Stimulated activated CD8-positive, alpha-beta memory T cell treated with anti-CD3 and anti-CD28 coated beads, Interleukin-15, amount 100 ng/mL, for 48 hours (primary cell): Measurements from ENCODE around the gene SMAD9.

Source experiments
- DNase-seq, 2 donors: peaks; one replicate each; pipeline ENCODE4 v3.0.0-alpha.2; 2020; ENCODE audit warnings: low read depth in 2 of 2

The SMAD9 gene

DNA sequence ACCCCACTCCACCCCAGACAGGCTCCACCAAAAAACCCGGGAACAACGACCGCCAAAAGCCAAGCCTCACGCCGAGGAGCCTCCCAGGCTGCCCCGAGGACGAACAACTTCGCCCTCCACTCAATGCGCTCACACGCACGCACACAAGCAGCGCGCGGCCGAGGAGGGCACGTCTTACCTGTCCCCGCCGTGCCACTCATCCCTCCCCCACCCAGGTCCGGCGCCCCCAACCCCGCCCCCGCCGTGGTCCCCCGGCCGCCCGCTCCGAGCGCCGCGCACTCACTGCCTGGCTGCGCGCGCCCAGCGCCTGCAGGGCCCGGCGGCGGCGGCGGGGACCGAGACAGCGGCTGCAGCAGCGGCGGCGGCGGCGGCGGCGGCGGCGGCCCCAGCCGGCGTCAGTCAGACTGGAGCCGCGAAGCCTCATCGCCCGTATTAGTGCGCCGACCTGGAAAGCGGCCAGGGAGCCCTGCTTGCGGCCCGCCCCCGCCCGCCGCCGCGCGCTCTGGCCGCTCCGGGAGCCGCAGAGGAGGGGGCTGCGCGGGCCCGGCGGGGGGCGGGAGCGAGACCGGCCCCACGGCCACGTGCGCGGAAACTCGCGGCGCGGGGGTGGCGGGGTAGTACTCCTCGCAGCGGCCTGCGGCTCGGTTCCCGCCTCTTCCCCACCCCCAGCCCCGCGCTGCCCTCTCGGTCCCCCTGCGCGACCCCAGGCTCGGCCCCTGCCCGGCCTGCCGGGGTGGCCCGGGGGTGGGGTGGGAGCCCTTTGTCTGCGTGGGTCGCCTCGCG is at the start of gene SMAD9:
Gene SMAD9, minus strand, starts transcription at position 406 of the 783 bp plus-strand sequence. CDS start 40,549 bp downstream, outside the sequence.
- no peak for DNase-seq

DNA sequence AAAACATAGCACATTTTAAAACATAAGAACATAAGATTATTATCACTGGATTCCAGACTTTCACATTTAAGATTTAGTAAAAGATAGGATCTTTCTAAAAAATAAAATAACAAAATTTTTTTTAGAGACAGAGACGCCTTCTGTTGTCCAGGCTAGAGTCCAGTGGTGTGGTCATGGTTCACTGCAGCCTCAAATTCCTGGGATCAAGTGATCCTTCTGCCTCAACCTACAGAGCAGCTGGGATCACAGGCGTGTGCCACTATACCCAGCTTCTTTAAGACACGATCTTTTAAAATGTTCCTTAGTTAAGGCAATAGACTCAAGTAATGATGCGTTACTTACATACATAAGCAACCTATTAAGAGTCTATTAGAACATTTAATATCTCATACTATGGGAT is 46.4 kb upstream of the SMAD9 start:
- no peak for DNase-seq

DNA sequence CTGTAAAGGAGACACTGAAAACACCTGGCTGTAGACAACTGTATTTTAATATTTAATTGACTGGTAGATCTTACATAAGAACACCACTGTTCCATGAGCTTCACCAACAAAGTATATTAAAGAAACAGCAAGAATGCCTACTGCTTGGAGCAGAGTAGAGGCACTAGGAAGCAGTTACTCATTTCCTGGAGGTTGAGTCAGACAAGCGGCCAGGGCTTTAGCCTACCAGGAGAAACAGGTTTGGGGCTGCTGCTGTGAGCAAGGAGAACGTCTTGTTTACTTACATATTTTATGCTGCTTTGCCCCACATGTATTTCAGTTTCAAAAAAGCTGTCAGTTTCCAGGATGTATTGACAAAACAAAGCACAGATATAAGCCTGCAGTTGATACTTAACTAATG is 45.7 kb upstream of the SMAD9 start:
- no peak for DNase-seq

- DNase-seq = no peak
These were observed 39.5 kb upstream of the SMAD9 start for GRCh38 chr13:36959456-36960116.

DNA sequence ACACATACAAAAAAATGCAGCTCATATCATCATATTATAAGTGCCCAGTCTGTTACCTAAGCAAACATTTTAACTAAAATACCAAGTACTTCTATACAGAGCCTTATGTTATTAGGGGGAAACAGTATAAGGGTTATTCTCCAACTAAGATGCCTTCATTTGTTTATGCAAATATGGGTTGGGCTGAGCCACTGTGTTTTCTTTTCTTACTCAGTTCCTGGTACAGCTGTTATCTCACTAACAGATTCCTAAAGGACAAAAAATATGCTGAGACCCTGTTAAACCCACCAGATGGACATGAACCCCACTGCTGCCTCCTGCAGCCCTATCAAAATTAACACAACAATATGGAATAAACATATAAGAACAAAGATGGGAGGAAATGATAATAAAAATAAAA is 34.5 kb upstream of the SMAD9 start:
- no peak for DNase-seq

DNA sequence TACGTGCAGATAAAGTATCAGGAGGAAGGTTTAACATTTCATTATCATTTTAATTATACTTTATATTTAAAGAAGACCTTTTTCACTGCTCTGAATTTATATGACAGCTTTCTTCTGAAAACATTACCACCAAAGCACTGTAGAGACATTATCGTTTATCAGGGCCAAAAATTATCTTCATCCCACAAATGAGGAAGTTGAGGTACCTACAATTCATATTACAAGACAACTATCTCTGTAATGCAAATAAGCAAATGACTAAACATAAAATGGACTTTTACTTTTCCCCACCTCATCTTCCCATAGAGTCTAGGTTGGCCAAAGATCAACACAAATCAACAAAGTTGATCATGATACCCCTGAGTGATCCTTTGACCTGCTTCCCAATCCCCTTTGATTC is 30.9 kb upstream of the SMAD9 start:
- no peak for DNase-seq

DNA sequence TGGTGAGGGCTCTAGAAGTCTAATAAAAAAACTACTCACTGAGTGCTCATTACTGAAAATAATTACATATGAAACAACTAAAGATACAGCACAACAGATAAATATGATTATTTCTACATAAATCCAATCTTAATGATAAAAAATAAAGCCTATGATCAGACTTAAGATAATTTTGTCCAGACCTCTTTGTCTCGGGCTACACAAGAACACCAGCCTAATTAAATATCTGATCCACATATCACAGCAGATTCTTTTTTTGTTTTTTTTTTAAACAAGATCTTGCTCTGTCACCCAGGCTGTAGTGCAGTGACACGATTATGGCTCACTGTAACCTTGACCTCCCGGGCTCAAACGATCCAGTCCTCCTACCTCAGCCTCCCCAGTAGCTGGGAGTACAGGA is 30.3 kb upstream of the SMAD9 start:
- no peak for DNase-seq

- no peak for DNase-seq
These were observed 25.0 kb upstream of the SMAD9 start for GRCh38 chr13:36945078-36945477.

DNA sequence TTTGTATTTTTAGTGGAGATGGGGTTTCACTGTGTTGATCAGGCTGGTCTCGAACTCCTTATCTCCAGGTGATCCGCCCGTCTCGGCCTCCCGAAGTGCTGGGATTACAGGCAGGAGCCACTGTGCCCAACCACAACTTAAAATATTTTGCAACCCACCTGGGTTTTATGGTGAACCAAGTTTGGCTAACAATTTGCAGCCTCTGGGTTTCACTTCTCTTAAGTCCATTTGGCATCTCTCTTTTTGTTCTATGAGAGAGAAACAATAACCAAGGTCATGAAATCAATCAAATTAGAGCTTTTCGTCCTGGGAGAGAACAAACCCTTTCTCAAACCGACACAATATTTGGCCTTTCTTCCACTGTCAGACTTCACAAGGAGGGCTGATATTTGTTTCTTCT is 5.6 kb upstream of the SMAD9 start:
- no peak for DNase-seq

GRCh38 chr13:36924001-36924400 is 4.0 kb upstream of the SMAD9 start:
- no peak for DNase-seq

GRCh38 chr13:36921631-36922301 is 1.7 kb upstream of the SMAD9 start:
- DNase-seq = no peak

DNA sequence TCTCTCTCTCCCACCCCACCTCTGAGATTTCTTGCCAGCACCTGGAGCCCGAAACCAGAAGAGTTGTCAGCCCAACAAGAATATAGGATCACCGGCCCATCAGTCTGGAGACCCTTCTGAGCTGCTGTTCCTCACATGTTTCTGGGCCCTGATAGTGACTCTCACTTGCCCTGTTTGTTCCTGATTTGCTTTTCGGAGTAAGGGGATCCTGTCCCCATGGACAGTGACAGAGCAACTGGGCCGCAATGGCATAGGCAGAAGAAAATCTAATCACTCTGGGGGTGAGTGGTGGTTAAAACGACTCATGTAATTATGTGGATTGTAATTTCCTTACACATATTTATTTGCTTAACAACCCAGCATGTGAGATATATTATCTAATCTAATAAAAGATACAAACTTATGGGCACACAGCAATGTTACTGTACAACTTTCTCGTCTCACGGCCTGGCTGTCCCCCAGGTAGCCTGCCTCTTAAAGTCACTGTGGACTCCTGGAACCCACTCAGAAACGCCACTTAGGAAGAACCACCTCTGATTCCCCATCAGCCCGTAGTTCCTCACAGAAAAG is 663 bp upstream of the SMAD9 start:
- no peak for DNase-seq

DNA sequence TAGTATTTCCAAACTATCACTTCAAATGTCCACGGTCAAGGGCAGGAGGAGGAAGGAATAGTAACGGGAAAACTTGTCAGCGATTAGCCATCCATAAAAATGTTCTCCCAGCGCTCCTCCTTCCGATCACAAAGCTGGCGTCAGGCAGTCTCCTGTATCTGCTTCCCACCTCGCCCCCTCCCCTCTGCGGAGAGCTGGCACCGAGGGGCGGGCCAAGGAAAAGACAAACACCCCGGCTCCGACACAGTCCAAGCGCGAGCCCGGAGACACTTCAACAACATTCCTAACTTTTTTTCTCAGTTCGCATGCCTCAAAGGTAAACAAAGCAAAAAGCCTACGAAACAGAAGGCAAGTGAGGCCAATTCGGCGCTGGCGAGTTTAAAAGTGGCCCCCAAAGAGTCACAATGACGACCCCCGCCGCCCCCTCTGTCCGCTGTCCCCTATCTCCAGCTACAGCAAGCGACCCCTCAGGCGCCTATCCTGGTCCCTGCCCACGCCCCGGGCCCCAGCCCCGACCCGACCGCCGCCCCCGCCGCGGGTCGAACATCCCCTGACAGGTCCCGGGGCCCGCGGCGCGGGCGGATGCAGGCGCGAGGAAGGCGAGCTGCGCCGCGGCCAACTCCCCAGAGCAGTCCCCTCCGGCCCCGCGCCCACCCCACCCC is 736 bp downstream of the SMAD9 start:
- DNase-seq = no peak

GRCh38 chr13:36918246-36919131 is 1.5 kb downstream of the SMAD9 start:
- no peak for DNase-seq

GRCh38 chr13:36917311-36917710 is 2.7 kb downstream of the SMAD9 start:
- DNase-seq = no peak

DNA sequence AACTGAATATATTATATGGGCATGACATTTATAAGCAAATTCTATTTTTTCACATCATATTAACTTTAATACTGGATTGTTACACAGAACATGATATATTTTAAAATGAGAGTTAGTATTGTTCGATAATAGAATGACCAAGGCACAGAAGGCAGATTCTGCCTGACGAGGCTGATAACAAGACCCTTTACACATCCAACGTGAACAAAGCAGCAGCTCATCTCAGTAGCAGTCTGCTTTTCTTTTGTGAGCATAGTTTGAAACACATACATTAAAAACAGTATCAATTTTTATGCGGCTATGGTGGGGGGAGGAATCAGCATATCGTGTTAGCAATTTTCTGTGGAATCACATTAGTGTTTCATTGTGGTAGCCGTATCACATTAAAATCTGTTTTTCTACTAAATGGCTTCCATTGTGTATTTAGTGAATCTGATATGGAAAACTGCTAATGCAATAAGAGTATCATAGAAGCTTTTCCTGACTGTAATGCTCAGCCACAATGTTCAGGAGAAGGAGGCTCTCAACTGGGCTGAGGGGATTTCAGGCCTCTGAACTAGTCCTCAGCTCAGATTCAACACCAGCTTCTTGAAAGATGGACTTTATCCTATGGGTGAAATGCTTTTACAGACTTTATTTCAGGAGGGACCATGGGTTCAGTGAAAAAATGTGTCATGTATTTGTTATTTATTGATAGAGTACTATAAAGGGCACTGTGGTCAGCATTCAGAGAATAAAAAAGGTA is 4.0 kb downstream of the SMAD9 start:
- no peak for DNase-seq

GRCh38 chr13:36915106-36915505 is 4.9 kb downstream of the SMAD9 start:
- DNase-seq = no peak

- DNase-seq = no peak
These were observed 5.4 kb downstream of the SMAD9 start for GRCh38 chr13:36914648-36915047.

DNA sequence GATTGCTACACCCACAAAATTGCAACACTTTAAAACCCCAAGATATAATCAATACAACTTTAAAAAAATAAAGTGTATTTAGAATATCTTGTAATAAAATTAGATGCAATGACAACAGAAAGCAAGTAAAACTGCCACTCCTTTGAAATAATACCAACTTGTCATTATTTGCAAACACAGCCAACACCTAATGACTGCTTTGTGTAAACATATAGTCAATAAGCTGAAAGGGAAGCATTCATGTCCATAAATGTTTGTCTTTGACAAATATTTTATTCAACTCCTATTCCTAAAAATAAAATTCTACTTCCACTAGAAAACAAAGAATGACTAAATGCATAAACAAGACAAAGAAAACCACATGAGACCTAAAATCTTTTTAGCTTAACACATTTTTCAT is 6.6 kb downstream of the SMAD9 start:
- DNase-seq = no peak

GRCh38 chr13:36912973-36913372 is 7.1 kb downstream of the SMAD9 start:
- DNase-seq = no peak
